GM12878 (cell line): ENCODE results near the gene CORO2B. TPM values are rescaled to one million over a fixed set of nuclear protein-coding genes. Genes with fewer than 3 reads are reported as not detected.

Experiments used
- ATAC-seq: fragments of 200-7000 bp; cut with Tn5 transposase; 3 replicates; pipeline ENCODE4 v1.9.1; 2020; ENCODE audit warnings: mild to moderate bottlenecking, moderate library complexity
- BruUV-seq: library from RNA; stranded (reverse); fragments of 400-500 nt; replicated peaks from 2 replicates; lab custom pipeline; 2021; lab: Mats Ljungman, UMichigan
- CTCF ChIA-PET: fragments of 300-600 bp; sonication (Branson Sonifier 250); formaldehyde crosslinking; extraction: SDS; loops from one replicate; lab custom pipeline; 2021; ENCODE audit warnings: inconsistent platforms; lab: Yijun Ruan, JAX
- POLR2A ChIA-PET: fragments of 350-600 bp; formaldehyde crosslinking; extraction: SDS; loops from one replicate; lab custom pipeline; 2021; ENCODE audit warnings: inconsistent platforms; lab: Charles Lee
- RAD21 ChIA-PET: fragments of 300-600 bp; sonication (Branson Sonifier 250); formaldehyde crosslinking; loops from one replicate; lab custom pipeline; 2023; ENCODE audit warnings: antibody characterized with exemption; ENCODE audit not compliant: unreplicated experiment; lab: Charles Lee
- SMC1A ChIA-PET: fragments of 300-600 bp; sonication (Branson Sonifier 250); formaldehyde crosslinking; loops from one replicate; lab custom pipeline; 2023; ENCODE audit not compliant: unreplicated experiment, uncharacterized antibody; lab: Charles Lee
- DNase-seq: peaks from one replicate; pipeline ENCODE4 v3.0.0-alpha.2; 2011; ENCODE audit warnings: low read depth, low spot score
- FAIRE-seq: peaks from 3 replicates; lab custom pipeline; 2011; peaks lifted over from hg19 to GRCh38; lab: Jason Lieb, UNC
- H2AFZ ChIP-seq: 2 replicates; pipeline ENCODE4 v1.6.0; 2011; ENCODE audit warnings: low read depth, low read length, control low read depth; ENCODE audit not compliant: control insufficient read depth
- H3K27ac ChIP-seq: 2 replicates; pipeline ENCODE4 v1.5.1; 2011; ENCODE audit warnings: control low read depth; ENCODE audit not compliant: control insufficient read depth, insufficient read depth
- H3K27me3 ChIP-seq, 2 experiments: replicated peaks in 1 of 2; 2 replicates each; pipeline versions ENCODE4 v1.6.0 to v1.6.1; 2011; ENCODE audit warnings: low read length in 1 of 2; ENCODE audit not compliant: control insufficient read depth in 2 of 2, insufficient read depth in 2 of 2
- H3K36me3 ChIP-seq, 2 experiments: 2 replicates each; pipeline ENCODE4 v1.5.1; 2011; ENCODE audit warnings: low read length in 1 of 2; ENCODE audit not compliant: control insufficient read depth in 2 of 2, insufficient read depth in 2 of 2
- H3K4me1 ChIP-seq: 2 replicates; pipeline ENCODE4 v1.6.1; 2011; ENCODE audit warnings: mild to moderate bottlenecking, low read length, moderate library complexity, mixed read lengths; ENCODE audit not compliant: control insufficient read depth, insufficient read depth
- H3K4me2 ChIP-seq: 2 replicates; pipeline ENCODE4 v1.6.0; 2011; ENCODE audit warnings: control low read depth; ENCODE audit not compliant: control insufficient read depth, insufficient read depth
- H3K4me3 ChIP-seq: fragments of 200-600 bp; sonication (generic); 2 replicates; pipeline ENCODE4 v1.5.1; 2016
- H3K79me2 ChIP-seq: 2 replicates; pipeline ENCODE4 v1.6.0; 2011; ENCODE audit warnings: low read length; ENCODE audit not compliant: control insufficient read depth, insufficient read depth
- H3K9ac ChIP-seq: 2 replicates; pipeline ENCODE4 v1.8.0; 2011; ENCODE audit warnings: low read length, control low read depth, mixed read lengths; ENCODE audit not compliant: control insufficient read depth, insufficient read depth
- H3K9me3 ChIP-seq: replicated peaks from 3 replicates; pipeline ENCODE4 v1.5.1; 2011; ENCODE audit warnings: mild to moderate bottlenecking, low read length; ENCODE audit not compliant: control insufficient read depth, insufficient read depth
- H4K20me1 ChIP-seq: 2 replicates; pipeline ENCODE4 v1.6.0; 2011; ENCODE audit not compliant: control insufficient read depth, insufficient read depth
- ASH2L ChIP-seq: fragments of 300-600, 200-600 bp; sonication (generic); IDR thresholded peaks from 2 replicates; pipeline ENCODE4 v1.6.1; 2017; ENCODE audit warnings: low read depth, mild to moderate bottlenecking, borderline replicate concordance
- BCLAF1 ChIP-seq: fragments of 450-650 bp; IDR thresholded peaks from 2 replicates; pipeline ENCODE4 v1.6.1; 2017; ENCODE audit warnings: antibody characterized with exemption, mild to moderate bottlenecking, moderate library complexity
- DPF2 ChIP-seq: fragments of 450-650 bp; IDR thresholded peaks from 2 replicates; pipeline ENCODE4 v1.6.1; 2017; ENCODE audit warnings: mild to moderate bottlenecking
- FOXK2 ChIP-seq: fragments of 450-650 bp; IDR thresholded peaks from 2 replicates; pipeline ENCODE4 v1.6.1; 2017; ENCODE audit warnings: mild to moderate bottlenecking, moderate library complexity
- GABPA ChIP-seq: IDR thresholded peaks from 2 replicates; pipeline ENCODE4 v1.6.1; 2014; ENCODE audit warnings: antibody characterized with exemption, low read depth, mild to moderate bottlenecking, inconsistent platforms
- JUND ChIP-seq: IDR thresholded peaks from 2 replicates; pipeline ENCODE4 v1.6.1; 2012; ENCODE audit warnings: low read depth, mild to moderate bottlenecking, low read length, improper control_type of control experiment, moderate library complexity
- KDM1A ChIP-seq: fragments of 200-600 bp; sonication (generic); IDR thresholded peaks from 2 replicates; pipeline ENCODE4 v1.6.1; 2016; ENCODE audit warnings: borderline replicate concordance
- LARP7 ChIP-seq: fragments of 450-650 bp; IDR thresholded peaks from 2 replicates; pipeline ENCODE4 v1.6.1; 2017; ENCODE audit warnings: mild to moderate bottlenecking
- MAX ChIP-seq: IDR thresholded peaks from 2 replicates; pipeline ENCODE4 v1.6.1; 2012; ENCODE audit warnings: low read depth, low read length, improper control_type of control experiment
- NBN ChIP-seq: fragments of 450-650 bp; IDR thresholded peaks from 2 replicates; pipeline ENCODE4 v1.6.1; 2016
- NR2F1 ChIP-seq: fragments of 450-650 bp; conservative IDR thresholded peaks from 2 replicates; pipeline ENCODE4 v1.6.1; 2017; ENCODE audit warnings: mild to moderate bottlenecking
- NRF1 ChIP-seq: conservative IDR thresholded peaks from 2 replicates; pipeline ENCODE4 v1.6.1; 2011; ENCODE audit warnings: mild to moderate bottlenecking, low read depth, low read length, improper control_type of control experiment
- PML ChIP-seq: IDR thresholded peaks from 2 replicates; pipeline ENCODE4 v1.6.1; 2012; ENCODE audit warnings: low read length, inconsistent platforms
- SRF ChIP-seq, 2 experiments: IDR thresholded peaks; 2 replicates each; pipeline ENCODE4 v1.6.1; 2011; ENCODE audit warnings: low read depth in 2 of 2, low read length in 2 of 2, mild to moderate bottlenecking in 1 of 2, moderate library complexity in 1 of 2
- ZBED1 ChIP-seq: IDR thresholded peaks from 2 replicates; pipeline ENCODE4 v1.6.1; 2016; ENCODE audit warnings: borderline replicate concordance
- ZNF207 ChIP-seq: fragments of 450-650 bp; IDR thresholded peaks from 2 replicates; pipeline ENCODE4 v1.6.1; 2014; ENCODE audit warnings: antibody characterized with exemption, mild to moderate bottlenecking, borderline replicate concordance
- ZNF24 ChIP-seq: fragments of 450-650 bp; IDR thresholded peaks from 2 replicates; pipeline ENCODE4 v1.6.1; 2017; ENCODE audit warnings: antibody characterized with exemption, mild to moderate bottlenecking
- WGBS: methylation state at CpG from one replicate; pipeline ENCODE4 v1.1.6; 2016; ENCODE audit warnings: low lambda C conversion rate; ENCODE audit not compliant: insufficient replicate concordance, insufficient coverage; ENCODE audit errors: missing lambda C conversion rate; 5-methylcytosine and 5-hydroxymethylcytosine counted together
- in situ Hi-C: fragments of 300-500 bp; cut with MboI; formaldehyde crosslinking; loops from 9 replicates; pipeline ENCODE4 v1.14.3; 2018; ENCODE audit warnings: mixed read lengths
- intact Hi-C: fragments of 100-400 bp; cut with micrococcal nuclease; formaldehyde crosslinking; loops from one replicate; pipeline ENCODE4 v1.14.2; 2022; ENCODE audit not compliant: unreplicated experiment
- polyA plus RNA-seq, 11 experiments: library from polyadenylated mRNA; depleted of rRNA in 4 of 11; unstranded in 6 of 11; stranded (reverse) in 5 of 11; fragments of >200 nt; fragmentation: Nextera tagmentation in 4 of 11; fragmentation: Illumina TruSeq in 1 of 11; extraction: Ambion mirVana in 4 of 11; extraction: Trizol in 1 of 11; gene quantifications; 1 replicate in 1 of 11; 2 replicates in 10 of 11; pipeline versions ENCODE4 v1.2.1 to v1.2.3, GENCODE V29; 2011 to 2016; ENCODE audit warnings: inconsistent platforms in 2 of 11, missing spikeins in 2 of 11, low read depth in 1 of 11
- total RNA-seq, 4 experiments: library from RNA; depleted of rRNA in 3 of 4; stranded (reverse); fragments of >200 nt in 3 of 4; fragmentation: Illumina TruSeq in 1 of 4; extraction: Trizol in 1 of 4; gene quantifications; 2 replicates each; pipeline versions ENCODE4 v1.2.1 to v1.2.3, GENCODE V29; 2013 to 2021

Gene CORO2B
- total and polyA plus RNA-seq, 10 of the 15 experiments (the other 5 are each of a cell fraction or from before 2014, with no cell fraction given), result 0.05 to 0.73 (median 0.13) TPM; not detected in 4

- no peak for TF ChIP-seq ZNF24
- no peak for TF ChIP-seq DPF2
- no peak for TF ChIP-seq BCLAF1
- TF ChIP-seq NBN, result no peak
- TF ChIP-seq ASH2L, result no peak
- no peak for TF ChIP-seq LARP7
- no peak for TF ChIP-seq PML
- no peak for TF ChIP-seq NR2F1
- no peak for TF ChIP-seq ZBED1
- TF ChIP-seq KDM1A, result no peak
- no peak for TF ChIP-seq GABPA
- TF ChIP-seq NRF1, result no peak
- no peak for TF ChIP-seq JUND
- TF ChIP-seq FOXK2, result no peak
- no peak for TF ChIP-seq MAX
- TF ChIP-seq SRF (IDR thresholded peaks at IDR 0.05; ENCODE audit: low read depth in 2 of 2, low read length in 2 of 2), result no peak
- TF ChIP-seq ZNF207, result no peak
- WGBS, result 14% methylated on average over 8 of the region's 8 CpGs
- RAD21 ChIA-PET, result no interaction called here
- in situ Hi-C loops (loop anchor here (5.0 kb wide), 1 partner anchor 241 kb away; no protein-coding TSS in a partner anchor), intact Hi-C loops (no loop called here)
- H3K4me2 ChIP-seq, result no peak overlapping the region
- FAIRE-seq (no peak), DNase-seq (no peak), ATAC-seq (no peak)
- POLR2A ChIA-PET, result no interaction called here
- no peaks in the 10 kb centered on the region for H3K27me3 ChIP-seq
- H4K20me1 ChIP-seq, result no peaks in the 10 kb centered on the region
- H3K79me2 ChIP-seq, result no peaks in the 10 kb centered on the region
- CTCF ChIA-PET, result no interaction called here
- H3K4me1 ChIP-seq, result no peaks in the 10 kb centered on the region
- no peak overlapping the region for H3K9ac ChIP-seq
- no TSS peak for BruUV-seq
- no peak overlapping the region for H2AFZ ChIP-seq
- SMC1A ChIA-PET, result no interaction called here
- H3K9me3 ChIP-seq, result no peaks in the 10 kb centered on the region
- no peaks in the 10 kb centered on the region for H3K36me3 ChIP-seq
- H3K27ac ChIP-seq, result no peak overlapping the region
- H3K4me3 ChIP-seq, result no peak overlapping the region
Observed at GRCh38 chr15:68543165-68544008, 35.4 kb upstream of the CORO2B start.
